K562 (cell line): ENCODE data around the gene RPTOR. TPM values are rescaled to one million over a fixed set of nuclear protein-coding genes. Genes with fewer than 3 reads are reported as not detected.

Experiments
- ATAC-seq: fragments of 200-7000 bp; cut with Tn5 transposase; 3 replicates; pipeline ENCODE4 v1.9.1; 2020; ENCODE audit warnings: moderate library complexity
- BruUV-seq: library from RNA; stranded (reverse); fragments of 400-500 nt; replicated peaks from 2 replicates; lab custom pipeline; 2021; lab: Mats Ljungman, UMichigan
- CTCF ChIA-PET: fragments of 300-600 bp; formaldehyde crosslinking; extraction: SDS; loops from one replicate; lab custom pipeline; 2021; ENCODE audit warnings: low intra/inter-chr PET ratio; lab: Yijun Ruan, JAX
- POLR2A ChIA-PET: fragments of 300-600, 350-650 bp; sonication (Branson Sonifier 250); formaldehyde crosslinking; extraction: SDS; loops from one replicate; lab custom pipeline; 2021; ENCODE audit warnings: antibody characterized with exemption, inconsistent platforms; lab: Yijun Ruan, JAX
- DNase-seq, 4 experiments: peaks; one replicate each; pipeline versions ENCODE4 v3.0.0 to v3.0.0-alpha.2; 2011 to 2018; ENCODE audit warnings: low spot score in 3 of 4, mixed read lengths in 3 of 4; ENCODE audit errors: extremely low read depth in 1 of 4
- FAIRE-seq: peaks from 2 replicates; lab custom pipeline; 2011; peaks lifted over from hg19 to GRCh38; lab: Jason Lieb, UNC
- H2AFZ ChIP-seq: 2 replicates; pipeline ENCODE4 v1.6.0; 2011; ENCODE audit warnings: low read depth, low read length, control low read depth, inconsistent platforms
- H3K27ac ChIP-seq: fragments of 200-600 bp; 3 replicates; pipeline ENCODE4 v1.8.0; 2011; ENCODE audit warnings: low read depth, mild to moderate bottlenecking, control low read depth, inconsistent platforms, low read length, moderate library complexity, mixed read lengths; ENCODE audit errors: extremely low read depth
- H3K27me3 ChIP-seq, 2 experiments: fragments of 300-600 bp in 1 of 2; 2 replicates in 1 of 2; 3 replicates in 1 of 2; pipeline versions ENCODE4 v1.6.0 to v1.8.0; 2011; ENCODE audit warnings: inconsistent platforms in 2 of 2, low read length in 2 of 2, mild to moderate bottlenecking in 1 of 2, mixed read lengths in 1 of 2, moderate library complexity in 1 of 2; ENCODE audit not compliant: control insufficient read depth in 2 of 2, insufficient read depth in 2 of 2
- H3K36me3 ChIP-seq: fragments of 300-600 bp; 3 replicates; pipeline ENCODE4 v1.8.0; 2011; ENCODE audit warnings: mild to moderate bottlenecking, low read length, inconsistent platforms; ENCODE audit not compliant: control insufficient read depth, insufficient read depth
- H3K4me1 ChIP-seq, 2 experiments: fragments of 200-600 bp in 1 of 2; replicated peaks in 1 of 2; 2 replicates in 1 of 2; 3 replicates in 1 of 2; pipeline versions ENCODE4 v1.5.1 to v1.8.0; 2011; ENCODE audit warnings: inconsistent platforms in 2 of 2, low read length in 2 of 2, mild to moderate bottlenecking in 1 of 2, mixed read lengths in 1 of 2, moderate library complexity in 1 of 2; ENCODE audit not compliant: control insufficient read depth in 2 of 2, insufficient read depth in 2 of 2
- H3K4me2 ChIP-seq: 2 replicates; pipeline ENCODE4 v1.6.1; 2011; ENCODE audit warnings: low read length, control low read depth, inconsistent platforms, mixed read lengths; ENCODE audit not compliant: insufficient read depth
- H3K4me3 ChIP-seq: fragments of 200-600 bp; sonication (generic), shearing (Covaris generic); 2 replicates; pipeline ENCODE4 v1.5.1; 2016; ENCODE audit warnings: control low read depth, inconsistent platforms
- H3K79me2 ChIP-seq: fragments of 200-600 bp; 3 replicates; pipeline ENCODE4 v1.8.0; 2011; ENCODE audit warnings: low read length, inconsistent platforms; ENCODE audit not compliant: control insufficient read depth, insufficient read depth
- H3K9ac ChIP-seq, 2 experiments: 2 replicates each; pipeline versions ENCODE4 v1.6.0 to v1.6.1; 2011; ENCODE audit warnings: low read depth in 2 of 2, low read length in 2 of 2, control low read depth in 1 of 2, inconsistent platforms in 1 of 2, mild to moderate bottlenecking in 1 of 2, mixed read lengths in 1 of 2; ENCODE audit not compliant: insufficient read depth in 1 of 2
- H3K9me1 ChIP-seq: one replicate; pipeline ENCODE4 v1.6.0; 2011; ENCODE audit warnings: inconsistent platforms, mild to moderate bottlenecking, low read length, moderate library complexity; ENCODE audit not compliant: control insufficient read depth, insufficient read depth
- H3K9me3 ChIP-seq: replicated peaks from 2 replicates; pipeline ENCODE4 v1.5.1; 2011; ENCODE audit warnings: low read depth, low read length, inconsistent platforms; ENCODE audit not compliant: control insufficient read depth, insufficient read depth
- H4K20me1 ChIP-seq: replicated peaks from 2 replicates; pipeline ENCODE4 v1.6.1; 2011; ENCODE audit warnings: low read length, inconsistent platforms, mixed read lengths; ENCODE audit not compliant: control insufficient read depth, insufficient read depth
- CBFA2T3 ChIP-seq: fragments of 450-650 bp; IDR thresholded peaks from 2 replicates; pipeline ENCODE4 v1.6.1; 2017
- CEBPB ChIP-seq: fragments of 450-650 bp; IDR thresholded peaks from 2 replicates; pipeline ENCODE4 v1.6.1; 2016; ENCODE audit warnings: missing genetic modification characterization, missing compliant biosample characterization
- CSDE1 ChIP-seq, 2 experiments: fragments of 450-650 bp; IDR thresholded peaks; 2 replicates each; pipeline ENCODE4 v1.6.1; 2016; ENCODE audit warnings: mild to moderate bottlenecking in 1 of 2
- NCOA6 ChIP-seq: fragments of 450-650 bp; IDR thresholded peaks from 2 replicates; pipeline ENCODE4 v1.6.1; 2017; ENCODE audit warnings: mild to moderate bottlenecking
- NR3C1 ChIP-seq: sonication (generic); formaldehyde crosslinking; IDR thresholded peaks from 2 replicates; pipeline ENCODE4 v1.8.1; 2022; ENCODE audit warnings: missing genetic modification reagents
- SMAD2 ChIP-seq: fragments of 150-350 bp; IDR thresholded peaks from 2 replicates; pipeline ENCODE4 v1.6.1; 2014; ENCODE audit warnings: low read depth, mild to moderate bottlenecking, low read length
- ZC3H8 ChIP-seq: fragments of 450-650 bp; IDR thresholded peaks from 2 replicates; pipeline ENCODE4 v1.6.1; 2017
- ZNF311 ChIP-seq: fragments of 250-450 bp; sonication (Bioruptor Pico); IDR thresholded peaks from 2 replicates; pipeline ENCODE4 v1.4.0; 2020; ENCODE audit warnings: mild to moderate bottlenecking, moderate library complexity
- ZNF551 ChIP-seq: fragments of 250-450 bp; sonication (Bioruptor Pico); IDR thresholded peaks from 2 replicates; pipeline ENCODE4 v1.5.0; 2021; ENCODE audit warnings: mild to moderate bottlenecking, moderate library complexity
- WGBS: fragments of 100-300 bp; shearing (Covaris generic); methylation state at CpG from one replicate; pipeline ENCODE4 v1.1.6; 2016; ENCODE audit warnings: low coverage, mixed read lengths; ENCODE audit not compliant: insufficient coverage; ENCODE audit errors: missing lambda C conversion rate; 5-methylcytosine and 5-hydroxymethylcytosine counted together
- in situ Hi-C: fragments of 300-500 bp; cut with MboI; formaldehyde crosslinking; loops from 4 replicates; pipeline ENCODE4 v1.15.0; 2018; ENCODE audit warnings: inconsistent platforms, mixed read lengths
- intact Hi-C: fragments of 100-400 bp; cut with micrococcal nuclease; formaldehyde crosslinking; loops from 2 replicates; pipeline ENCODE4 v1.14.2; 2022
- polyA plus RNA-seq, 8 experiments: library from polyadenylated mRNA; depleted of rRNA in 4 of 8; stranded (reverse) in 5 of 8; unstranded in 3 of 8; fragments of >200 nt; fragmentation: Nextera tagmentation in 2 of 8; fragmentation: Illumina TruSeq in 1 of 8; extraction: Ambion mirVana in 2 of 8; extraction: Trizol in 1 of 8; gene quantifications; 2 replicates each; pipeline versions ENCODE4 v1.2.1 to v1.2.3, GENCODE V29; 2011 to 2014; ENCODE audit warnings: inconsistent platforms in 1 of 8, missing spikeins in 1 of 8
- total RNA-seq, 7 experiments: library from RNA; depleted of rRNA in 6 of 7; stranded (reverse); fragments of >200 nt in 6 of 7; fragmentation: Illumina TruSeq in 2 of 7; extraction: Trizol in 2 of 7; gene quantifications; 2 replicates each; pipeline versions ENCODE4 v1.2.1 to v1.2.3, GENCODE V29; 2011 to 2021; ENCODE audit warnings: low replicate concordance in 1 of 7
- TF ChIP-seq, protein P1 (sequence below): fragments of 250-450 bp; sonication (Bioruptor Pico); IDR thresholded peaks from 2 replicates; pipeline ENCODE4 v1.6.1; 2021; ENCODE audit warnings: mild to moderate bottlenecking
- TF ChIP-seq, protein P2 (sequence below): sonication (generic); formaldehyde crosslinking; IDR thresholded peaks from 2 replicates; pipeline ENCODE4 v1.8.0; 2022; ENCODE audit warnings: mild to moderate bottlenecking, missing genetic modification reagents
- TF ChIP-seq, protein P3 (sequence below): IDR thresholded peaks from 2 replicates; pipeline ENCODE4 v1.6.1; 2011; ENCODE audit not compliant: insufficient read length; ENCODE audit errors: extremely low read depth
- TF ChIP-seq, protein P4 (sequence below): fragments of 450-650 bp; IDR thresholded peaks from 2 replicates; pipeline ENCODE4 v1.6.1; 2017; ENCODE audit warnings: antibody characterized with exemption, mild to moderate bottlenecking

Gene RPTOR
- total and polyA plus RNA-seq, 9 of the 15 experiments (the other 6 are each of a cell fraction or from before 2014, with no cell fraction given) = 0.24 to 54.1 (median 10.2) TPM

DNA sequence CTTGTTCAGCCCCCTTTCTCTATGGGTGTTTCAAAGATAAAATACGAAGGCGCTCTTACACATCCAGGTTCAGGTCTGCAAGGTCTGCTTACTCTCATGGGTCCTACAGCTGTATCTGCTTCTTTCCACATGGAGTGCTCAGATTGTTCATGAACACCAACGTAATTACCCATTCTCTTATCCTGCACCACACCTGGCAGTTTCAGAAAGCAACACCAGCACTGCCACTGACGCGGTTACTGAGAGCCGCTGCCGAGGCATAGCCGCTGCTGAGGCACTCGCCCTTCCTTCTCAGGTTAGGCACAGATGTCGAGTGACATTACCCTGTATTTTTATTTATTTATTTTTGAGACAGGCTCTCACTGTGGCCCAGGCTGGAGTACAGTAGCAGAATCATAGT lies 147.1 kb downstream of the RPTOR start:
- Histone ChIP-seq H3K9me3 (no peaks in the 10 kb centered on the region), H3K79me2 (peaks cover 61% of the 10 kb centered on the region), H4K20me1 (peaks cover 69% of the 10 kb centered on the region), H3K4me3 (no peak overlapping the region), H3K9me1 (peaks cover 5% of the 10 kb centered on the region), H2AFZ (no peak overlapping the region), H3K27ac (no peak overlapping the region), H3K4me2 (no peak overlapping the region), H3K36me3 (0 out of 3 replicates have a peak, but pooled peaks cover 3% of the 10 kb centered on the region), H3K4me1 (peaks cover 20 to 32% of the 10 kb centered on the region in 2 experiments; a peak in 4 of 5 replicates), H3K9ac (no peak overlapping the region; a peak in 1 of 4 replicates), H3K27me3 (no peaks in the 10 kb centered on the region; a peak in 1 of 5 replicates)
- no TSS peak for BruUV-seq
- ATAC-seq (no peak), FAIRE-seq (no peak), DNase-seq (peak in 1 of 4 experiments; percentile 10)
- ChIA-PET CTCF (interaction anchor here (0.5 kb wide), 1 partner anchor 117 kb away, joined by 4 read pairs; no protein-coding TSS in a partner anchor), POLR2A (interaction anchor here (0.6 kb wide), 1 partner anchor 31 kb away, joined by 3 read pairs; no protein-coding TSS in a partner anchor)
- intact Hi-C loops (no loop called here), in situ Hi-C loops (no loop called here)
- 56% methylated on average over 10 of the region's 10 CpGs for WGBS
- TF ChIP-seq ZNF311 (no peak), CBFA2T3 (peak; percentile 76), CEBPB (tag) (no peak), CSDE1 (IDR thresholded peaks at IDR 0.05) (no peak), NCOA6 (no peak), ZNF551 (CRISPR knock-in tag) (no peak), ZC3H8 (no peak), NR3C1 (no peak), SMAD2 (no peak)
- TF ChIP-seq, protein P1, sequence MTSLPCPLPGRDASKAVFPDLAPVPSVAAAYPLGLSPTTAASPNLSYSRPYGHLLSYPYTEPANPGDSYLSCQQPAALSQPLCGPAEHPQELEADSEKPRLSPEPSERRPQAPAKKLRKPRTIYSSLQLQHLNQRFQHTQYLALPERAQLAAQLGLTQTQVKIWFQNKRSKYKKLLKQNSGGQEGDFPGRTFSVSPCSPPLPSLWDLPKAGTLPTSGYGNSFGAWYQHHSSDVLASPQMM (CRISPR knock-in tag) = no peak
- TF ChIP-seq, protein P2, sequence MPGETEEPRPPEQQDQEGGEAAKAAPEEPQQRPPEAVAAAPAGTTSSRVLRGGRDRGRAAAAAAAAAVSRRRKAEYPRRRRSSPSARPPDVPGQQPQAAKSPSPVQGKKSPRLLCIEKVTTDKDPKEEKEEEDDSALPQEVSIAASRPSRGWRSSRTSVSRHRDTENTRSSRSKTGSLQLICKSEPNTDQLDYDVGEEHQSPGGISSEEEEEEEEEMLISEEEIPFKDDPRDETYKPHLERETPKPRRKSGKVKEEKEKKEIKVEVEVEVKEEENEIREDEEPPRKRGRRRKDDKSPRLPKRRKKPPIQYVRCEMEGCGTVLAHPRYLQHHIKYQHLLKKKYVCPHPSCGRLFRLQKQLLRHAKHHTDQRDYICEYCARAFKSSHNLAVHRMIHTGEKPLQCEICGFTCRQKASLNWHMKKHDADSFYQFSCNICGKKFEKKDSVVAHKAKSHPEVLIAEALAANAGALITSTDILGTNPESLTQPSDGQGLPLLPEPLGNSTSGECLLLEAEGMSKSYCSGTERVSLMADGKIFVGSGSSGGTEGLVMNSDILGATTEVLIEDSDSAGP = no peak
- TF ChIP-seq, protein P3, sequence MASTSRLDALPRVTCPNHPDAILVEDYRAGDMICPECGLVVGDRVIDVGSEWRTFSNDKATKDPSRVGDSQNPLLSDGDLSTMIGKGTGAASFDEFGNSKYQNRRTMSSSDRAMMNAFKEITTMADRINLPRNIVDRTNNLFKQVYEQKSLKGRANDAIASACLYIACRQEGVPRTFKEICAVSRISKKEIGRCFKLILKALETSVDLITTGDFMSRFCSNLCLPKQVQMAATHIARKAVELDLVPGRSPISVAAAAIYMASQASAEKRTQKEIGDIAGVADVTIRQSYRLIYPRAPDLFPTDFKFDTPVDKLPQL = no peak
- TF ChIP-seq, protein P4, sequence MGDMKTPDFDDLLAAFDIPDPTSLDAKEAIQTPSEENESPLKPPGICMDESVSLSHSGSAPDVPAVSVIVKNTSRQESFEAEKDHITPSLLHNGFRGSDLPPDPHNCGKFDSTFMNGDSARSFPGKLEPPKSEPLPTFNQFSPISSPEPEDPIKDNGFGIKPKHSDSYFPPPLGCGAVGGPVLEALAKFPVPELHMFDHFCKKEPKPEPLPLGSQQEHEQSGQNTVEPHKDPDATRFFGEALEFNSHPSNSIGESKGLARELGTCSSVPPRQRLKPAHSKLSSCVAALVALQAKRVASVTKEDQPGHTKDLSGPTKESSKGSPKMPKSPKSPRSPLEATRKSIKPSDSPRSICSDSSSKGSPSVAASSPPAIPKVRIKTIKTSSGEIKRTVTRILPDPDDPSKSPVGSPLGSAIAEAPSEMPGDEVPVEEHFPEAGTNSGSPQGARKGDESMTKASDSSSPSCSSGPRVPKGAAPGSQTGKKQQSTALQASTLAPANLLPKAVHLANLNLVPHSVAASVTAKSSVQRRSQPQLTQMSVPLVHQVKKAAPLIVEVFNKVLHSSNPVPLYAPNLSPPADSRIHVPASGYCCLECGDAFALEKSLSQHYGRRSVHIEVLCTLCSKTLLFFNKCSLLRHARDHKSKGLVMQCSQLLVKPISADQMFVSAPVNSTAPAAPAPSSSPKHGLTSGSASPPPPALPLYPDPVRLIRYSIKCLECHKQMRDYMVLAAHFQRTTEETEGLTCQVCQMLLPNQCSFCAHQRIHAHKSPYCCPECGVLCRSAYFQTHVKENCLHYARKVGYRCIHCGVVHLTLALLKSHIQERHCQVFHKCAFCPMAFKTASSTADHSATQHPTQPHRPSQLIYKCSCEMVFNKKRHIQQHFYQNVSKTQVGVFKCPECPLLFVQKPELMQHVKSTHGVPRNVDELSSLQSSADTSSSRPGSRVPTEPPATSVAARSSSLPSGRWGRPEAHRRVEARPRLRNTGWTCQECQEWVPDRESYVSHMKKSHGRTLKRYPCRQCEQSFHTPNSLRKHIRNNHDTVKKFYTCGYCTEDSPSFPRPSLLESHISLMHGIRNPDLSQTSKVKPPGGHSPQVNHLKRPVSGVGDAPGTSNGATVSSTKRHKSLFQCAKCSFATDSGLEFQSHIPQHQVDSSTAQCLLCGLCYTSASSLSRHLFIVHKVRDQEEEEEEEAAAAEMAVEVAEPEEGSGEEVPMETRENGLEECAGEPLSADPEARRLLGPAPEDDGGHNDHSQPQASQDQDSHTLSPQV = no peak
